Esophagus (tissue), 2 donors: ENCODE measurements around the gene EMC8. TPM values are rescaled to one million over a fixed set of nuclear protein-coding genes. Genes with fewer than 3 reads are reported as not detected.

Source experiments
- H3K27ac ChIP-seq, 2 donors: one replicate each; pipeline ENCODE4 v1.5.1; 2013; ENCODE audit warnings: low read depth in 2 of 2, mild to moderate bottlenecking in 2 of 2, inconsistent platforms in 1 of 2, low read length in 1 of 2, moderate library complexity in 1 of 2
- H3K27me3 ChIP-seq, 2 donors: one replicate each; pipeline ENCODE4 v1.6.1; 2013; ENCODE audit warnings: low read length in 2 of 2, control low read depth in 1 of 2, mild to moderate bottlenecking in 1 of 2; ENCODE audit not compliant: insufficient read depth in 2 of 2, control insufficient read depth in 1 of 2
- H3K36me3 ChIP-seq, 2 donors: one replicate each; pipeline ENCODE4 v1.6.1; 2013; ENCODE audit warnings: low read length in 1 of 2; ENCODE audit not compliant: control insufficient read depth in 2 of 2, insufficient read depth in 2 of 2
- H3K4me1 ChIP-seq, 2 donors: one replicate each; pipeline ENCODE4 v1.6.1; 2013; ENCODE audit warnings: low read length in 1 of 2; ENCODE audit not compliant: control insufficient read depth in 2 of 2, insufficient read depth in 2 of 2
- H3K4me3 ChIP-seq, 2 donors: one replicate each; pipeline ENCODE4 v1.5.1; 2013; ENCODE audit warnings: low read length in 2 of 2, mild to moderate bottlenecking in 2 of 2, low read depth in 1 of 2, moderate library complexity in 1 of 2
- H3K9me3 ChIP-seq, 2 donors: one replicate each; pipeline ENCODE4 v1.6.1; 2013; ENCODE audit warnings: mild to moderate bottlenecking in 2 of 2, low read depth in 1 of 2, low read length in 1 of 2, moderate library complexity in 1 of 2; ENCODE audit not compliant: control insufficient read depth in 2 of 2, insufficient read depth in 1 of 2
- WGBS, 2 donors: extraction: QIAGEN DNeasy Blood & Tissue Kit; methylation state at CpG; one replicate each; pipeline ENCODE4 v1.1.7; 2013; 5-methylcytosine and 5-hydroxymethylcytosine counted together
- polyA plus RNA-seq, 2 donors: library from polyadenylated mRNA; stranded (reverse); fragments of 200-250 nt; gene quantifications; one replicate each; pipeline ENCODE4 v1.2.3, GENCODE V29; 2013
- donor health status: healthy with polysubstance abuse.
- donor health status: Bipolar disorder and iron deficiency.

The EMC8 gene
- polyA plus RNA-seq, 2 donors = 6.2 to 15.1 TPM

GRCh38 chr16:85793662-85794298, 5.6 kb downstream of the EMC8 start:
- peaks cover 4 to 8% of the 10 kb centered on the region in 2 donors for H3K36me3 ChIP-seq
- no peaks in the 10 kb centered on the region for H3K9me3 ChIP-seq
- WGBS, 2 donors = 92 to 95% methylated on average over 5 of the region's 5 CpGs

DNA sequence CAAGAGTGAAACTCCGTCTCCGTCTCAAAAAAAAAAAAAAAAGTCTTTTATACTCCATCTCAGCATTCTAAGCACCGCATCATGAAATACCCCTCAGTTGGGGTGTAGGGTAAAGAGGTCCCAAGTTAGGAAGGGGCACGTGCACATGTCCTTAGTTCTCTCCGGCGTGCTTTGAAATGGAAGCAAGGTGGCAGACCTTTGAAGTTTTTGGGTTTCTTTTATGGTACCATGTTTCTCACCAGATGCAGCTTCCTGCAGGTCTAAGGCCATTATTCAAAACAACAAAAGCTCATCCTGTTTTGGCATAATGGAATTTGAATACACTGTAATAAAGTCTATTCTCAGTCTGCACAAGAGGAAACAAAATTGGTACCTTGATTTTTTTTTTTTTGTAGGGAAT, 9.6 kb downstream of the EMC8 start:
- 84 to 87% methylated on average over 6 of the region's 6 CpGs for WGBS, 2 donors
- peaks cover 5 to 20% of the 10 kb centered on the region in 2 donors for H3K36me3 ChIP-seq

More at GRCh38 chr16:85793662-85794298, 5.6 kb downstream of the EMC8 start:
- Histone ChIP-seq H3K27ac (no peak overlapping the region), H3K4me3 (no peak overlapping the region), H3K27me3 (no peaks in the 10 kb centered on the region), H3K4me1 (peaks cover 0 to 2% of the 10 kb centered on the region in 2 donors)

DNA sequence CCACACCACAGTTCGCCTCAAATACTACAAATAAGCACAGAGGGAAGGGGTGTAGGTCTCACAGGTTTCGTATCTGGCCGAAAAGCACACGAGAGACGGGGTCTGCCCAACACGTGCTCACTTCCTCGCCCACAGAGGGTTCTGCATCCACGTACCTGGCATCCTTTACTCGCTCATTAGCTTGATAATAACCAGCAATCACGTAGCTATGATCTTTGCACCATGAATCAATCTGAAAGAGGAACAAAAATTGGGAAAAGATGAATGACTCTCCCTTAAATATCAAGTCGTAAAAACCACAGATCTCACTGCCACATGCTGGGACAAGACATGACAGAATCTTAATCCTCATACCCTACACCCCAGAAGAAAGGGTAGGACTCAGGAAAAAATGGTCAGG, 10.5 kb downstream of the EMC8 start:
- H3K9me3 ChIP-seq = no peaks in the 10 kb centered on the region
- H3K4me1 ChIP-seq = no peaks in the 10 kb centered on the region
- WGBS, 2 donors = 90 to 93% methylated on average over 11 of the region's 11 CpGs
- peaks cover 5 to 21% of the 10 kb centered on the region in 2 donors for H3K36me3 ChIP-seq
- no peak overlapping the region for H3K27ac ChIP-seq
- H3K4me3 ChIP-seq = no peak overlapping the region
- H3K27me3 ChIP-seq = no peaks in the 10 kb centered on the region

More for the DNA sequence above, 9.6 kb downstream of the EMC8 start:
- no peak overlapping the region for H3K4me3 ChIP-seq
- H3K27me3 ChIP-seq = no peaks in the 10 kb centered on the region
- H3K4me1 ChIP-seq = peaks cover 0 to 2% of the 10 kb centered on the region in 2 donors
- no peaks in the 10 kb centered on the region for H3K9me3 ChIP-seq
- H3K27ac ChIP-seq = no peak overlapping the region

DNA sequence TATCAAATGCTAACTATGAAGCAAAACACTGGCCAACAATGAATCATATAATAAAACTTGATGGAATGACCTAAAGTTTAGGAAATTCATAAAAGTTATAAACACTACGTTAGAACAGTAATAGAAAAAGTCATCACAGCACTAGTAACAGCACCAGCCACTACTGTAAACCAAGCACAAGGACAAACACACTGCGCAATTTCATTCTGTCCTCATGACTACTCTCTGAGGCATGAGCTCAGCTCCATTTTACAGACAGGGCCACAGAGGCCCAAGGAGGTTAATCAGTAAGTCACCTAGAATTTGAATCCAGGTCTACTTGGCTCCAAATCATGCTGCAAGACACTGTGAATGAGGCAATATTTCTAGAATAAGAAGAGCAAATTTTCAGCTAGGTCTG, 13.4 kb downstream of the EMC8 start:
- H3K27me3 ChIP-seq = no peaks in the 10 kb centered on the region
- no peak overlapping the region for H3K4me3 ChIP-seq
- H3K9me3 ChIP-seq = no peaks in the 10 kb centered on the region
- peaks cover 8 to 28% of the 10 kb centered on the region in 2 donors for H3K36me3 ChIP-seq
- 89 to 93% methylated on average over 2 of the region's 2 CpGs for WGBS, 2 donors
- no peak overlapping the region for H3K27ac ChIP-seq
- H3K4me1 ChIP-seq = peaks cover 0 to 2% of the 10 kb centered on the region in 2 donors

DNA sequence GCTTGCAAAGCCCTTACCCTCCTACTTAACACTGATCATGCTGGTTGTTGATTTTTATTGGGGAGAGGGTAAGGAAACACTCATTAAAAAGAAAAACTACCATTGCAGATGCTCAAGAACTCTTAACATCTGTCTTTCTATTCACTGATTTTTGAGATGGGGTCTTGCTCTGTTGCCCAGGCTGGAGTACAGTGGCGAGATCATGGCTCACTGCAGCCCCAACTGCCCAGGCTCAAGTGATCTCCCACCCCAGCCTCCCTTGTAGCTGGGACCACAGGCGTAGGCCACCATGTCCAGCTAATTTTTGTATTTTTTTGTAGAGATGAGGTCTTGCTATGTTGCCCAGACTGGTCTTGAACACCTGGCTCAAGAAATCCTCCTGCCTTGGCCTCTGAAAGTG, 14.5 kb downstream of the EMC8 start:
- Histone ChIP-seq H3K9me3 (no peaks in the 10 kb centered on the region), H3K4me3 (no peak overlapping the region), H3K36me3 (peaks cover 10 to 39% of the 10 kb centered on the region in 2 donors), H3K27ac (no peak overlapping the region), H3K27me3 (no peaks in the 10 kb centered on the region), H3K4me1 (peaks cover 0 to 2% of the 10 kb centered on the region in 2 donors)
- WGBS, 2 donors = 97 to 100% methylated on average over 2 of the region's 2 CpGs

- H3K27ac ChIP-seq = no peak overlapping the region
- peaks cover 15 to 45% of the 10 kb centered on the region in 2 donors for H3K36me3 ChIP-seq
- 92 to 93% methylated on average over 8 of the region's 8 CpGs for WGBS, 2 donors
These were observed 15.9 kb downstream of the EMC8 start for GRCh38 chr16:85783441-85783840.

GRCh38 chr16:85782451-85782850, 16.9 kb downstream of the EMC8 start:
- WGBS, 2 donors = 74 to 81% methylated on average over 6 of the region's 6 CpGs
- no peak overlapping the region for H3K4me3 ChIP-seq
- no peaks in the 10 kb centered on the region for H3K27me3 ChIP-seq
- peaks cover 9 to 40% of the 10 kb centered on the region in 2 donors for H3K36me3 ChIP-seq
- H3K9me3 ChIP-seq = no peaks in the 10 kb centered on the region
- peaks cover 2 to 3% of the 10 kb centered on the region in 2 donors for H3K4me1 ChIP-seq
- no peak overlapping the region for H3K27ac ChIP-seq

More at GRCh38 chr16:85783441-85783840, 15.9 kb downstream of the EMC8 start:
- Histone ChIP-seq H3K4me3 (no peak overlapping the region), H3K27me3 (no peaks in the 10 kb centered on the region), H3K4me1 (peaks cover 0 to 2% of the 10 kb centered on the region in 2 donors), H3K9me3 (no peaks in the 10 kb centered on the region)

DNA sequence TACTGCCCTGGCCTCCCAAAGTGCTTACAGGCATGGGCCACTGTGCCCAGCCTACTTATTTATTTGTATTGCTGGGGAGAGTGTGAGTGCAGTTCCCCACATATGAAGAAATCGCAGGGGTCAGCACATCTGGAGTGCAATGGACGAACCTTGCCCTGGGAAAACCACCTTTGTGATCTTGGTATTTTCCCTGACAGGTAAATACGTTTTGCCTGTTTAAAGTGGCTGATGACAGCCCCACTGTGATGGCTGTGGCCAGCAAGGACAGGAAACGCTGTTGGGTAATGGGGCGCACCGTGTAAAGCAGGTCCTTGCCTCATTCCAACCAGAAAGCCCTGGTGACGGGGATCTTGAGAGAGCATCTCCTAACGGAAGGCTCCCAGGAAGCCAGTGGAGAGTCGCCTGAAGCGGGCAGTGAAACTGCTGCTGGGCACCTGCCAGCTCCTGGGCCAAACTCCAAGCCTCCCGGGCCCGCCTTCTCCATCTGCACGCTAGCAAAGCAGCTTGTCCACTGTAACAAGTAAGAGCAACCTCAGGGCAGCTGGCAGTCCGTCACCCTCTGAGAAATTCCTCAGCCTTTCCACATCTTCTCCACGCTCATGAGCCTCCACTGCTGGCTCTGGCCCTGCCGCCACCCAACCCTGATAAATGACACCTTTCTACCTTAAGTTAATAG, 17.5 kb downstream of the EMC8 start:
- Histone ChIP-seq H3K27me3 (no peaks in the 10 kb centered on the region), H3K4me3 (no peak overlapping the region), H3K36me3 (peaks cover 9 to 34% of the 10 kb centered on the region in 2 donors), H3K9me3 (no peaks in the 10 kb centered on the region), H3K4me1 (peaks cover 2 to 3% of the 10 kb centered on the region in 2 donors), H3K27ac (no peak overlapping the region)
- WGBS, 2 donors = 46 to 59% methylated on average over 16 of the region's 16 CpGs

DNA sequence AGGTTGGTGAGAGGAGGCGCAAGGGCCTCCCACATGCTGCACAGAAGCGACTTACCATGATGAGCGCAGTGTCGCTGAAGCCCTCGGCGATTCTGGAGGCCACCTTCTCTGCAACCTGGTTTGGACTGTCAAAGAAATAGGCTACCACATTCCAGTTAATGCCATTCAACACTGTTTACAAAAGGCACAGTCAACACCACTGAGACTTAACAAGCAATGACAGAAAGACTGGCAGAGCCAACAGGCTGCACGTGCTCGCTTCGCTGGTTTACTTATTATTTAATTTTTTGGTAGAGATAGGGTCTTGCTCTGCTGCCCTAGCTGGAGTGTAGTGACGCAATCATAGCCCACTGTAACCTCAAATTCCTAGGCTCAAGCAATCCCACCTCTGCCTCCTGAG, 18.2 kb downstream of the EMC8 start:
- Histone ChIP-seq H3K4me3 (no peak overlapping the region), H3K36me3 (peaks cover 9 to 33% of the 10 kb centered on the region in 2 donors), H3K27ac (no peak overlapping the region), H3K9me3 (no peaks in the 10 kb centered on the region), H3K27me3 (no peaks in the 10 kb centered on the region), H3K4me1 (peaks cover 2 to 3% of the 10 kb centered on the region in 2 donors)
- 86 to 87% methylated on average over 10 of the region's 10 CpGs for WGBS, 2 donors
